NCI-H748 (cell line): ENCODE data around the gene NUDT7.

ENCODE experiments used
- DNase-seq: peaks from one replicate; lab custom pipeline; 2025; ENCODE audit not compliant: unreplicated experiment; lab: John Stamatoyannopoulos, UW

NUDT7 gene

DNA sequence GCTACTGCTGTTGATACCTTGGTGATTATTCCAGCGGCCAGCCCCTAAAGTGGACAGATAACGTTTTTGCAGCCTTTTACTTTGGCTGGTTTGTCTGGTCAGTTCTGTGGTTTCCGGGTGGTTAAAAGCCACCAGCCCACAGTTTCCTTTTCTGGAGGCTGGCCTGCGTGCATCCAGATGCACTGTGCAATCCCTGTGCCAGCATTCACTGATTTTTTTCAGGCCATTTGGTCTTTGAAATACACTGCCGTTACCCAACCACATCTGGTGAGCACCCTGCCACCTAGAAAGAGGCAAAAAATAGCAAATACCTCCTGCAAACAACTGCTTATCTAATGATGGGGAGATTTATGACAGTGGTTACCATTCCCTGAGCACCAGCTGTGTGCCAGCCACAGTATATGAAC lies 797 bp downstream of the NUDT7 start:
- DNase-seq, result no peak

- DNase-seq, result no peak
These were observed 1.9 kb downstream of the NUDT7 start for GRCh38 chr16:77724174-77724573.

GRCh38 chr16:77729951-77730350 lies 7.6 kb downstream of the NUDT7 start:
- no peak for DNase-seq

DNA sequence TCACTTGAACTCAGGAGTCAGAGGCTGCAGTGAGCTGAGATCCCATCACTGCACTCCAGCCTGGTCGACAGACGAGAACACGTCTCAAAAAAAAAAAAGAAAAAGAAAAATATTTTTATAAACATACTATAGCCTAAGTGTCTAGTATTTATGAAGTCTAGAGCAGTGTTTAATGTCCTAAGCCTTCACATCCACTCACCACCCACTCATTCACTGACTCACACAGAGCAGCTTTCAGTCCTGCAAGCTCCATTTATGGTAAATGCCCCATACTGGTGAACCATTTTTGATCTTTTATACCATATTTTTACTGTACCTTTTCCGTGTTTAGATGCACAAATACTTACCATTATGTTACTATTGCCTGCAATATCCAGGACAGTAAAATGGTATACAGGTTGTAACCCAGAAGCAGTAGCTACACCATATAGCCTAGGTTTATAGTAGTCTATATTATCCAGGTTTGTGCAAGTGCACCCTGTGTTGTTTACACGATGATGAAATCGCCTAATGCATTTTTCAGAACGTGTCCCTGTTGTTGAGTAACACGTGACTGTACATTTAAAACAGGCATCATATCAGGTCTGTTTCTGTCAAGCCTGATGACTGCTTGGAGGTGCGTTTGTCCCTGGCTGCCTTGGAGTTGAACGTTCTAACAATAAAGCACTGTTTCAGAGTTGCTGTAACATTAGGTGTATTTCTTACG lies 10.1 kb downstream of the NUDT7 start:
- no peak for DNase-seq

- no peak for DNase-seq
These were observed 14.6 kb downstream of the NUDT7 start for GRCh38 chr16:77736879-77737278.

GRCh38 chr16:77738706-77739558 lies 16.6 kb downstream of the NUDT7 start:
- DNase-seq, result no peak

DNA sequence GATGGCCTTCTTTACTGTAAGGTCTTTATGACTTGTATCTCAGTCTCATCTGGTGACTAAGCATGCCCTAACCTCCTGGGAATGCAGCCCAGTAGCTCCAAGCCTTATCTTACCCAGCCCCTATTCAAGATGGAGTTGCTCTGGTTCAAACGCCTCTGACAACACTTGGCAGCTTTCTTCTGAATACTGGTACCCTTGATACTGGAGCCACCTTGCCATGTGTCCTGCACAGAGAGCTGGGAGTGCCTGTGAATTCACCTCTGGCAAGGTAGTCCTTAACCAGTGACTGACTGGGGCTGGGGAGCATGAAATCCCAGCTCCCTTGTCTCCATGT lies 17.2 kb downstream of the NUDT7 start:
- DNase-seq, result no peak

- DNase-seq, result peak; percentile 39
These were observed 21.8 kb downstream of the NUDT7 start for GRCh38 chr16:77744141-77744540.

DNA sequence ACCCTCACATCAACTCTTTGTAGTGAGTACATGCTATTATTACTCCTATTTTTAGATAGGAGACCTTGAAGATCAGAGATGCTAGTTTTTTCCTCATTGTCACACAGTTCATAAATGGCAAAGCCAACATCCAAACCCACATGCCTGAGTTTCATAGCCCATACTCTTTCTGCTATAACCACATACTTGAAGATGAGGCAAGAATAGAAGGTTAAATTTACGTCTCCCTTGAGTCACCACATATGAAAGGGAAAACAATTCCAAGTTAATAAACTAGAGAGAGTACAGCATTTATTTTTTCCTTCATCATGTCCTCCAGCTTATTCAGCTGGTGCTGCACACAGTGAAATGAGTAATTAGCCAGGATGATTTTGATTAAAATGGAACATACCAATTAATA lies 23.7 kb downstream of the NUDT7 start:
- no peak for DNase-seq

DNA sequence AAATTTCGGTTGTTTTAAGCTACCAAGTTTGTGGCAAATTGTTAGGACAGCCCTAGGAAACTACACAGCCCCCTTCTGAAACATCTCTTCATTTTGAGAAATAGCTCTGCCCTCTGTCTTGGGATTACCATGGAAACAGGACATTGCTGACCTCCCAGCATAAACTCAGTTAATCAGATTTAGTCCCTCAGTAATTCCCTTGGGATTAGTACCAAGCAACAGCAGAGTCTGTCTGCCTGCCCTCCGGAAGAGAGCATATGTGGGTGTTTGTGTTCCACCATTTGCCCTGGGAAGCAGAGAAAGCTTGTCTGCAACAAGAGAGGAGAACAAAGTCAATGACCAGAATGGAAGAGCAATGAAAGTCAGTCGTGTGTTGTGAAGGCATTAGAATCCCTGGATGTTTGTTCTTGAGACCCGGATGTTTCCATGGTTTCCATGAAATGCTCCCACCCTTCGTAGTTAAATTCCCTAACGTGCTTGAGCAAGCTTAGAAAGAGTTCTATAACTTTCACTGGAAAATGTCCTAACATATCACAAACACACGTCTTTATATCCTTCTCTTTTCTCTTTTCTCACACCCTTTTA lies 26.2 kb downstream of the NUDT7 start:
- DNase-seq, result no peak

DNA sequence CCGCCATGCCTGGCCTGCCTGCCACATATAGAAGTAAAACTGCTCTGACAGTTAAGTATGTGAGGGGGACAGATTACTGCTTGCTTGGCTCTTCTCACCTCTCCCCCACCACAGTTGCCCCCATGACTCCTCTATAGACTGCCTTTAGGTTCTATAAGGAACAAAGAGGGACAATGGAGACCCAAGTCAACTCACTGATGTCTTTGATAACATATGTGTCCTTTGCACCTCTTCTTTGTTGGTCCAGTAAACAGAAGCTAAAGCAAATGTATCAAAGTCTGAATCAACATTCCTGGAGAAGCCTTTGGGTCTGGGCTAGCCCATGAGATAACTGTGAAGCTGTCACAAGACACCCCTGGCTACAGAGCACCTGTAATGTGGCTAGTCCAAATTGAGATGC lies 27.1 kb downstream of the NUDT7 start:
- no peak for DNase-seq

GRCh38 chr16:77758046-77758445 lies 35.7 kb downstream of the NUDT7 start:
- no peak for DNase-seq

DNA sequence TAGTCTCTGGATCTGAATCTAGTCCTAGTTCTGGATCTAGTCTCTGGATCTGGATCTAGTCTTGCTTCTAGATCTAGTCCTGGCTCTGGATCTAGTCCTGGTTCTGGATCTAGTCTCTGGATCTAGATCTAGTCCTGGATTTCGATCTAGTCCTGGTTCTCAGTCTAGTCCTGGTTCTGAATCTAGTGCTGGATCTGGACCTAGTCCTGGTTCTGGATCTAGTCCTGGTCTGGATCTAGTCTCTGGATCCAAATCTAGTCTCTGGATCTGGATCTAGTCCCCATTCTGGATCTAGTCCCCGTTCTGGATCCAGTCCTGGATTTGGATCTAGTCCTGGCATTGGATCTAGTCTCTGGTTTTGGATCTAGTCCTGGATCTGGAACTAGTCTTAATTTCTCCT lies 36.2 kb downstream of the NUDT7 start:
- DNase-seq, result no peak

- DNase-seq, result no peak
These were observed 36.9 kb downstream of the NUDT7 start for GRCh38 chr16:77759201-77759600.

DNA sequence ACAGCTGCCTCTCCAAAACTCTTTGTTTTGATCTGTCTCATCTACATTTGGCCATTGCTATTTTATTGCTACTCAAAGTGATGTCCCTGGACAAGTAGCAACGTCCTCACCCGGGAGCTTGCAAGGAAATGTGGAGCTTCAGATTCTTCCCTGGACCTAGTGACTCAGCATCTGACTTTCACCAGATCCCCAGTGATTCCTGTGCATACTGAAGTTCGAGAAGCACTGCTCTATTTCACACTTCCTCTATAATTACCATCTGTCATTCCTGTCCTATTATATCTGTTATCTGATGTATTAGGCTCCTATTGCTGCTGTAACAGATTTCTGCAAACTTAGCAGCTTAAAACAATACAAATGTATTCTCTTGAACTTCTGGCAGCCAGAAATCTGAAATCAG lies 37.5 kb downstream of the NUDT7 start:
- no peak for DNase-seq

DNA sequence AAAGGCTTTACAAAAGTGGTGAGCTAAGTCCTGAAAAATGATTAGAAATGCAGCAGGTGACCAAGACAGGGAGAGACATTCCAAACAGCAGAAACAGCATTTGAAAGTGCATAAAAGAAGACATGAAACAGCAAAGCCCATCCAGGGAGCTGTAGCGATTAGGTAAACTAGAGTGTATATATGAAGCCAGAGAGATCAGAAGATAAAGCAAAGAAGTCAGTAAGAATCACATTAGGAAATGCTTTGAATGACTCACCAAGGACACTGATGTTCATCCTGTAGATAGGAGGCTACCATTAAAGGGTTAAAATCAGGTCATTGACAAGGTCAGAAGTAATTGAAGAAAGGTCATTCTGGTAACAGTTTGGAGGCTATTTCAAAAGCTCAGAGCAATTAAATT lies 38.5 kb downstream of the NUDT7 start:
- DNase-seq, result no peak

- no peak for DNase-seq
These were observed 38.9 kb downstream of the NUDT7 start for GRCh38 chr16:77761204-77761603.

- no peak for DNase-seq
These were observed 39.9 kb downstream of the NUDT7 start for GRCh38 chr16:77762262-77762661.

DNA sequence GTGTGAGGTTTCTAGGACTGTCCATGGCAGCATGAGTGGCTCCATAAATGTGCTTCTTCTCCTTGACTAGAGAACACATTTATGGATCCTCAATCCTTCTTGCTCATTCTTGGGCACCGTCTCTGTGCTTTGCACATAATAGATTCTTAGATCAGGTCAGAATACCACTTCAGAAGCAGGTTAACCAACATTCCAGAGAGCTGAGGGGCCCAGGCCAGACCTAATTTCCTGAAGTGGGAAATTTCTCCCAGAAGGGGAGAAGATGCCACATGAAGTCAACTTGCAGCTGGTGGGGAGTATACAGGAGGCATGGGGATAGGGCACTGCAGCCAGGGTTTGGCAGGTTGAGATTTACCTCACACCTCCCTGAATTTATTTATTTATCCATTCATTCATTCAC lies 41.7 kb downstream of the NUDT7 start:
- no peak for DNase-seq

DNA sequence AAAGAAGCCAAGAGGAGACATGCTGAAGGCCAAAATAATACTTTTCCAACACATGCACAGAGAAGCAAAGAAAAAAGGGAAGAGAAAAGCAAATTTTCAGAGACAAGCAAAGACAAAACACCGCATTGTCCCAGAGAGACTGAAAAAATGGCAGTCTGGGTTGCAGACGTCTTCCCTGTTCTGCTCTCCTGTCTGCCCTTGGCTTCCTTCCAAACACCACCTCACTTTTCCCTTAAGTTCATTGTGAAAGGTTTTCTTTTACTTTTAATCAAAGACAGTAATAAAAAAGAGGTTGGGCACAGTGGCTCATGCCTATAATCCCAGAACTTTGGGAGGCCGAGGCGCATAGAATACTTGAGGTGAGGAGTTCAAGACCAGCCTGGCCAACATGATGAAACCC lies 44.9 kb downstream of the NUDT7 start:
- DNase-seq, result no peak

- DNase-seq, result no peak
These were observed 45.5 kb downstream of the NUDT7 start for GRCh38 chr16:77767826-77768225.
